ENCODE measurements around the gene TET1. TPM values are rescaled to one million over a fixed set of nuclear protein-coding genes. Genes with fewer than 3 reads are reported as not detected.

The TET1 gene
- total RNA-seq, 4 donors from 2014 or later: 7.5 to 12.9 (median 10.9) TPM

GRCh38 chr10:68647672-68648341 lies 87.7 kb downstream of the TET1 start:
- no peak overlapping the region for H3K4me3 ChIP-seq
- H3K36me3 ChIP-seq: peaks cover 0 to 10% (median 0%) of the 10 kb centered on the region in 3 donors
- DNase-seq (ENCODE audit: low spot score in 2 of 2): no peak
- peak overlapping the region in 3 of 4 donors; percentile 39 to 84 (median 83) for H3K27ac ChIP-seq
- peak in 1 of 2 donors; percentile 65 for TF ChIP-seq EP300 (IDR thresholded peaks at IDR 0.05)
- no peak for TF ChIP-seq CTCF (IDR thresholded peaks at IDR 0.05)
- TF ChIP-seq POLR2A (IDR thresholded peaks at IDR 0.05): no peak
- 93 to 96% methylated on average over 2 of the region's 2 CpGs for WGBS, 2 donors
- H3K4me1 ChIP-seq: peaks cover 0 to 13% (median 0%) of the 10 kb centered on the region in 4 donors
- H3K9me3 ChIP-seq: no peaks in the 10 kb centered on the region
- H3K27me3 ChIP-seq: no peaks in the 10 kb centered on the region

DNA sequence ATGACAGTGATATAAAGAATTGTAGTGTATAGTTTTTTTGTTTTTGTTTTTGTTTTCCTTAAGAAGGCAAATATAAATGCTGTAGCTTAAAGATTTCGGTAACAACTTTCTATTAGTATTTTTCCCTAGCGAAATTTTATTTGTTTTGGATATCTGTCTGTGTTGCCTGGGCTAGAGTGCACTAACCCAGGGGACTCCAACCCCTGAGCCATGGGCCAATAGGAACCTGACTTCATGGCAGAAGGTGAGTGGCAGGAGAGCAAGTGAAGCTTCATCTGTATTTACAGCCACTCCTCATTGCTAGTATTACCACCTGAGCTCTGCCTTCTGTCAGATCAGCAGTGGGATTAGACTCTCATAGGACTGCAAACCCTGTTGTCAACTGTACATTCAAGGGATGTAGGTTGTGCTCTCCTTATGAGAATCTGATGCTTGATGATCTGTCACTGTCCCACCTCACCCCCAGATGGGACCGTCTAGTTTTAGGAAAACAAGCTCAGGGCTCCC lies 95.5 kb downstream of the TET1 start:
- no peak for TF ChIP-seq EP300 (IDR thresholded peaks at IDR 0.05)
- WGBS, 2 donors: 88 to 91% methylated on average over 3 of the region's 3 CpGs
- H3K4me1 ChIP-seq: no peaks in the 10 kb centered on the region
- DNase-seq (ENCODE audit: low spot score in 2 of 2): no peak
- peaks cover 0 to 2% (median 0%) of the 10 kb centered on the region in 4 donors for H3K9me3 ChIP-seq
- no peaks in the 10 kb centered on the region for H3K27me3 ChIP-seq
- H3K27ac ChIP-seq: no peak overlapping the region
- H3K4me3 ChIP-seq: no peak overlapping the region
- H3K36me3 ChIP-seq: peaks cover 0 to 47% (median 0%) of the 10 kb centered on the region in 3 donors

DNA sequence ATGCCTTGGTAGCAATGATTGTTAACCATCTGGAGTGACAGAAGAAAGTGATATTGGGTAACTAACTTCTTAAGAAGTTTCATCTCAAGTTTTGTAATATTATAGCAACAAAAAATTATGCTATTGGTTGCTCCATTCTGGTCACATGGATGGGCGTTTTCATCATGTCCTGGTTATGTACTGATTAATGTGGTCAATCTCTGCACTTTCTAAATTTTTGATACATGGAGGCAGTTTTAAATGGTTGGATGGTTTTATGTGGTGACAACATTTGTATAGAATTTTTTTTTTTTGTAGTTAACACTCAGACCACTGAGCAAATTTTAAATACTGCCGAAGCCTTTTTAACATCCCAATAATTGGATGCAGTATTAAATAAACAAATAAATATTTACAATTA lies 105.7 kb downstream of the TET1 start:
- Histone ChIP-seq H3K9me3 (no peaks in the 10 kb centered on the region), H3K4me3 (no peak overlapping the region), H3K27me3 (no peaks in the 10 kb centered on the region), H3K4me1 (no peaks in the 10 kb centered on the region), H3K27ac (no peak overlapping the region), H3K36me3 (peaks cover 0 to 18% (median 0%) of the 10 kb centered on the region in 3 donors)
- no peak for TF ChIP-seq EP300 (IDR thresholded peaks at IDR 0.05)
- TF ChIP-seq POLR2A (IDR thresholded peaks at IDR 0.05): no peak
- TF ChIP-seq CTCF (IDR thresholded peaks at IDR 0.05): no peak
- 91 to 96% methylated on average over 2 of the region's 2 CpGs for WGBS, 2 donors
- DNase-seq (ENCODE audit: low spot score in 2 of 2): no peak

- 21 to 25% methylated on average over 5 of the region's 5 CpGs for WGBS, 2 donors
- no peak for TF ChIP-seq CTCF (IDR thresholded peaks at IDR 0.05)
- TF ChIP-seq POLR2A (IDR thresholded peaks at IDR 0.05): no peak
- TF ChIP-seq EP300 (IDR thresholded peaks at IDR 0.05): no peak
Measured at GRCh38 chr10:68666280-68666760, 106.2 kb downstream of the TET1 start.

DNA sequence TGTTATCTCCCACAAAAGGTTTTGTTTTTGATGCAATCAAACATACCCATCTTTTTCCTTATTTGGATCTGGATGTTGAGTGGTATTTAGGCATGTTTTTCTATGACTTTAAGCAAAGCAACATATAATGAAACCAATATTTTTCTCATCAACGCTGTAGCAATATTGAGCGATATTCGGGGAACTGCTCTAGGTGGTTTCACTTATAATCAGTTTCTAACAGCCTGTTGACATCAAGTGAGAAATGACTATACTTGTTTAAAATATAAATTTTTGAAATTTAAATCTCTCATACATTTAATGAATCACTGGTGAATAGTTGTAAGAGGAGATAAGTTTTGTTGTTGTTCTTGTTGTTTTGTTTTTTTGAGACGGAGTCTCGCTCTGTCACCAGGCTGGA lies 108.1 kb downstream of the TET1 start:
- Histone ChIP-seq H3K9me3 (no peaks in the 10 kb centered on the region), H3K27ac (no peak overlapping the region), H3K36me3 (peaks cover 0 to 26% (median 0%) of the 10 kb centered on the region in 3 donors), H3K4me3 (no peak overlapping the region), H3K27me3 (no peaks in the 10 kb centered on the region), H3K4me1 (no peaks in the 10 kb centered on the region)
- 90 to 96% methylated on average over 5 of the region's 5 CpGs for WGBS, 2 donors
- DNase-seq (ENCODE audit: low spot score in 2 of 2): no peak
- TF ChIP-seq POLR2A (IDR thresholded peaks at IDR 0.05) (no peak), EP300 (IDR thresholded peaks at IDR 0.05) (no peak), CTCF (IDR thresholded peaks at IDR 0.05) (no peak)

More at GRCh38 chr10:68666280-68666760, 106.2 kb downstream of the TET1 start:
- H3K4me1 ChIP-seq: no peaks in the 10 kb centered on the region
- H3K9me3 ChIP-seq: no peaks in the 10 kb centered on the region
- no peak overlapping the region for H3K4me3 ChIP-seq
- no peaks in the 10 kb centered on the region for H3K27me3 ChIP-seq
- H3K27ac ChIP-seq: no peak overlapping the region
- DNase-seq (ENCODE audit: low spot score in 2 of 2): no peak
- peaks cover 0 to 18% (median 0%) of the 10 kb centered on the region in 3 donors for H3K36me3 ChIP-seq
